Smooth muscle cell (in vitro differentiated cells): Measurements from ENCODE around the gene BORCS8. TPM values are rescaled to one million over a fixed set of nuclear protein-coding genes. Genes with fewer than 3 reads are reported as not detected.
A peak's percentile ranks its signal among the peaks of the same experiment; 100 is the strongest.

Experiments
- DNase-seq: peaks from one replicate; lab custom pipeline; 2025; ENCODE audit not compliant: unreplicated experiment; lab: John Stamatoyannopoulos, UW
- H2AFZ ChIP-seq: fragments of 200-600 bp; sonication (generic); 2 replicates; pipeline ENCODE4 v1.6.0; 2016; ENCODE audit warnings: antibody characterized with exemption, low read depth, mild to moderate bottlenecking
- H3F3A ChIP-seq: fragments of 200-600 bp; sonication (generic); 2 replicates; pipeline ENCODE4 v1.6.0; 2017; ENCODE audit warnings: antibody characterized with exemption, low read depth
- H3K27ac ChIP-seq: fragments of 200-600 bp; sonication (generic); 2 replicates; pipeline ENCODE4 v1.5.1; 2016; ENCODE audit warnings: low read depth, mild to moderate bottlenecking
- H3K27me3 ChIP-seq: fragments of 200-600 bp; sonication (generic); 2 replicates; pipeline ENCODE4 v1.6.1; 2016; ENCODE audit warnings: low read depth, mild to moderate bottlenecking
- H3K36me3 ChIP-seq: fragments of 200-600 bp; sonication (generic); 2 replicates; pipeline ENCODE4 v1.5.1; 2016; ENCODE audit warnings: low read depth
- H3K4me1 ChIP-seq: fragments of 200-600 bp; sonication (generic); 2 replicates; pipeline ENCODE4 v1.5.1; 2016; ENCODE audit warnings: low read depth
- H3K4me2 ChIP-seq: fragments of 200-600 bp; sonication (generic); 2 replicates; pipeline ENCODE4 v1.6.0; 2016; ENCODE audit warnings: mild to moderate bottlenecking
- H3K4me3 ChIP-seq: fragments of 200-600 bp; sonication (generic); 2 replicates; pipeline ENCODE4 v1.5.1; 2016; ENCODE audit warnings: mild to moderate bottlenecking
- H3K79me2 ChIP-seq: fragments of 200-600 bp; sonication (generic); 2 replicates; pipeline ENCODE4 v1.6.0; 2016; ENCODE audit warnings: low read depth, mild to moderate bottlenecking
- H3K9ac ChIP-seq: fragments of 200-600 bp; sonication (generic); 2 replicates; pipeline ENCODE4 v1.6.0; 2016; ENCODE audit warnings: low read depth
- H3K9me3 ChIP-seq: fragments of 200-600 bp; sonication (generic); replicated peaks from 2 replicates; pipeline ENCODE4 v1.5.1; 2016; ENCODE audit warnings: low read depth
- H4K20me1 ChIP-seq: fragments of 200-600 bp; sonication (generic); 2 replicates; pipeline ENCODE4 v1.6.0; 2016; ENCODE audit warnings: low read depth
- CTCF ChIP-seq: fragments of 200-600 bp; sonication (generic); IDR thresholded peaks from 2 replicates; pipeline ENCODE4 v1.5.1; 2017; ENCODE audit warnings: borderline replicate concordance, mild to moderate bottlenecking, antibody characterized with exemption; ENCODE audit not compliant: insufficient read depth, poor library complexity, severe bottlenecking
- WGBS: methylation state at CpG from one replicate; pipeline ENCODE4 v1.1.7; 2016; ENCODE audit warnings: low lambda C conversion rate; 5-methylcytosine and 5-hydroxymethylcytosine counted together
- polyA plus RNA-seq: library from polyadenylated mRNA; unstranded; fragments of >200 nt; fragmentation: Nextera tagmentation; extraction: Ambion mirVana; gene quantifications from 2 replicates; pipeline ENCODE4 v1.2.1, GENCODE V29; 2016
- total RNA-seq: library from RNA; depleted of rRNA; stranded (reverse); fragments of >200 nt; gene quantifications from 2 replicates; pipeline ENCODE4 v1.2.3, GENCODE V29; 2014

Gene BORCS8
- total and polyA plus RNA-seq, 2 experiments from 2014 or later = 10.0 to 15.7 TPM

GRCh38 chr19:19147344-19147743 is 44.6 kb downstream of the BORCS8 start:
- Histone ChIP-seq H3K4me1 (no peaks in the 10 kb centered on the region), H2AFZ (no peak overlapping the region), H3K4me2 (no peak overlapping the region), H3F3A (no peaks in the 10 kb centered on the region), H3K79me2 (no peaks in the 10 kb centered on the region), H3K9me3 (no peaks in the 10 kb centered on the region), H3K9ac (no peak overlapping the region), H3K27me3 (no peaks in the 10 kb centered on the region), H4K20me1 (no peaks in the 10 kb centered on the region), H3K4me3 (no peak overlapping the region), H3K27ac (no peak overlapping the region), H3K36me3 (no peaks in the 10 kb centered on the region)
- TF ChIP-seq CTCF = no peak
- DNase-seq = no peak
- 92% methylated on average over 5 of the region's 5 CpGs for WGBS

- no peaks in the 10 kb centered on the region for H3K79me2 ChIP-seq
- no peak overlapping the region for H3K4me3 ChIP-seq
- H2AFZ ChIP-seq = no peak overlapping the region
- no peak overlapping the region for H3K9ac ChIP-seq
- no peaks in the 10 kb centered on the region for H3K36me3 ChIP-seq
- H3K4me1 ChIP-seq = no peaks in the 10 kb centered on the region
- no peak for DNase-seq
- H3F3A ChIP-seq = no peaks in the 10 kb centered on the region
- no peak overlapping the region for H3K4me2 ChIP-seq
- no peaks in the 10 kb centered on the region for H3K9me3 ChIP-seq
- no peak overlapping the region for H3K27ac ChIP-seq
- no peaks in the 10 kb centered on the region for H3K27me3 ChIP-seq
- WGBS = 93% methylated on average over 7 of the region's 7 CpGs
- no peaks in the 10 kb centered on the region for H4K20me1 ChIP-seq
- no peak for TF ChIP-seq CTCF
Observed at GRCh38 chr19:19146865-19147264, 45.1 kb downstream of the BORCS8 start.

GRCh38 chr19:19145684-19146608 is 46.0 kb downstream of the BORCS8 start:
- no peak overlapping the region for H3K4me2 ChIP-seq
- H3K27me3 ChIP-seq = no peaks in the 10 kb centered on the region
- DNase-seq = peak; percentile 61
- no peaks in the 10 kb centered on the region for H3F3A ChIP-seq
- H4K20me1 ChIP-seq = no peaks in the 10 kb centered on the region
- no peak overlapping the region for H3K4me3 ChIP-seq
- H3K79me2 ChIP-seq = no peaks in the 10 kb centered on the region
- no peaks in the 10 kb centered on the region for H3K9me3 ChIP-seq
- H2AFZ ChIP-seq = no peak overlapping the region
- H3K27ac ChIP-seq = no peak overlapping the region
- 44% methylated on average over 38 of the region's 47 CpGs for WGBS
- H3K9ac ChIP-seq = no peak overlapping the region
- H3K36me3 ChIP-seq = no peaks in the 10 kb centered on the region
- no peaks in the 10 kb centered on the region for H3K4me1 ChIP-seq
- TF ChIP-seq CTCF = peak; percentile 96
